HCT116 (cell line): ENCODE data around the gene LMOD3. TPM values are rescaled to one million over a fixed set of nuclear protein-coding genes. Genes with fewer than 3 reads are reported as not detected.

Experiments used
- ATAC-seq: fragments of 200-7000 bp; cut with Tn5 transposase; 2 replicates; pipeline ENCODE4 v1.9.1; 2020; ENCODE audit warnings: mild to moderate bottlenecking, moderate library complexity
- BruUV-seq: library from RNA; stranded (reverse); fragments of 400-500 nt; replicated peaks from 2 replicates; lab custom pipeline; 2021; lab: Mats Ljungman, UMichigan
- CTCF ChIA-PET: fragments of 300-600 bp; sonication (Branson Sonifier 250); formaldehyde crosslinking; loops from one replicate; lab custom pipeline; 2021; ENCODE audit warnings: antibody characterized with exemption; lab: Charles Lee
- POLR2A ChIA-PET: fragments of 300-600, 350-600 bp; sonication (Branson Sonifier 250); formaldehyde crosslinking; loops from one replicate; lab custom pipeline; 2021; ENCODE audit warnings: antibody characterized with exemption; lab: Charles Lee
- RAD21 ChIA-PET, 2 experiments: fragments of 300-600 bp; sonication (Branson Sonifier 250); formaldehyde crosslinking; loops; one replicate each; lab custom pipeline; 2023; ENCODE audit warnings: low total read pairs in 2 of 2; ENCODE audit not compliant: uncharacterized antibody in 2 of 2, unreplicated experiment in 2 of 2, low non-redundant PET in 1 of 2; lab: Charles Lee
- DNase-seq: peaks from one replicate; pipeline ENCODE4 v3.0.0-alpha.2; 2010; ENCODE audit warnings: low read depth, low spot score
- H2AFZ ChIP-seq: fragments of 200-600 bp; shearing (Covaris generic), sonication (generic); 2 replicates; pipeline ENCODE4 v1.6.1; 2017; ENCODE audit warnings: low read depth, mixed run types, mixed read lengths, antibody characterized with exemption, low read length; ENCODE audit not compliant: poor library complexity, severe bottlenecking
- H3K27ac ChIP-seq: 2 replicates; pipeline ENCODE4 v1.5.1; 2012; ENCODE audit warnings: low read depth, low read length
- H3K27me3 ChIP-seq: fragments of 200-600 bp; sonication (generic); 2 replicates; pipeline ENCODE4 v1.6.1; 2016; ENCODE audit warnings: mixed run types, low read length, mixed read lengths; ENCODE audit not compliant: insufficient read depth
- H3K36me3 ChIP-seq, 2 experiments: fragments of 200-500 bp in 1 of 2; fragments of 200-600 bp in 1 of 2; sonication (Bioruptor generic) in 1 of 2; sonication (generic) in 1 of 2; 2 replicates each; pipeline versions ENCODE4 v1.5.1 to v1.6.1; 2014 to 2016; ENCODE audit warnings: low read length in 2 of 2, inconsistent platforms in 1 of 2, mixed read lengths in 1 of 2, mixed run types in 1 of 2; ENCODE audit not compliant: insufficient read depth in 2 of 2, control insufficient read depth in 1 of 2
- H3K4me1 ChIP-seq, 2 experiments: fragments of 200-600 bp in 1 of 2; sonication (generic) in 1 of 2; 2 replicates each; pipeline versions ENCODE4 v1.5.1 to v1.6.1; 2012 to 2017; ENCODE audit warnings: low read length in 2 of 2, inconsistent platforms in 1 of 2, mild to moderate bottlenecking in 1 of 2, mixed read lengths in 1 of 2, mixed run types in 1 of 2, moderate library complexity in 1 of 2; ENCODE audit not compliant: insufficient read depth in 2 of 2, control insufficient read depth in 1 of 2
- H3K4me2 ChIP-seq: fragments of 200-600 bp; sonication (generic); 2 replicates; pipeline ENCODE4 v1.6.1; 2017; ENCODE audit warnings: mixed run types, low read length, mixed read lengths
- H3K4me3 ChIP-seq, 2 experiments: fragments of 200-600 bp in 1 of 2; sonication (generic) in 1 of 2; replicated peaks in 1 of 2; 2 replicates each; pipeline ENCODE4 v1.5.1; 2011 to 2016; ENCODE audit warnings: low read length in 2 of 2, control low read depth in 1 of 2, low read depth in 1 of 2, mild to moderate bottlenecking in 1 of 2, mixed read lengths in 1 of 2, mixed run types in 1 of 2
- H3K79me2 ChIP-seq: fragments of 200-600 bp; sonication (generic); 2 replicates; pipeline ENCODE4 v1.6.1; 2017; ENCODE audit warnings: mild to moderate bottlenecking, mixed run types, low read length, moderate library complexity, mixed read lengths; ENCODE audit not compliant: insufficient read depth
- H3K9ac ChIP-seq: fragments of 200-600 bp; sonication (generic); 2 replicates; pipeline ENCODE4 v1.6.1; 2016; ENCODE audit warnings: low read length, mixed read lengths
- H3K9me2 ChIP-seq: fragments of 200-600 bp; sonication (generic), shearing (Covaris generic); 2 replicates; pipeline ENCODE4 v1.6.1; 2017; ENCODE audit warnings: mixed run types, mild to moderate bottlenecking, moderate library complexity; ENCODE audit not compliant: insufficient read depth
- H3K9me3 ChIP-seq, 2 experiments: fragments of 200-500 bp in 1 of 2; fragments of 200-600 bp in 1 of 2; sonication (Bioruptor generic) in 1 of 2; sonication (generic) in 1 of 2; 2 replicates each; pipeline ENCODE4 v1.6.1; 2014 to 2017; ENCODE audit warnings: low read length in 2 of 2, mixed read lengths in 2 of 2, inconsistent platforms in 1 of 2, low read depth in 1 of 2, mild to moderate bottlenecking in 1 of 2, mixed run types in 1 of 2, moderate library complexity in 1 of 2; ENCODE audit not compliant: control insufficient read depth in 1 of 2, insufficient read depth in 1 of 2
- H4K20me1 ChIP-seq: fragments of 200-600 bp; sonication (generic), shearing (Covaris generic); 2 replicates; pipeline ENCODE4 v1.6.1; 2017; ENCODE audit warnings: mixed run types, mild to moderate bottlenecking, moderate library complexity; ENCODE audit not compliant: insufficient read depth
- ATF3 ChIP-seq: IDR thresholded peaks from 2 replicates; pipeline ENCODE4 v1.6.1; 2012
- CBX3 ChIP-seq: IDR thresholded peaks from 2 replicates; pipeline ENCODE4 v1.6.1; 2012; ENCODE audit warnings: low read depth
- EGR1 ChIP-seq: IDR thresholded peaks from 2 replicates; pipeline ENCODE4 v1.6.1; 2012; ENCODE audit warnings: low read depth
- EZH2 ChIP-seq: fragments of 200-600 bp; sonication (generic); IDR thresholded peaks from 2 replicates; pipeline ENCODE4 v1.6.1; 2017; ENCODE audit warnings: antibody characterized with exemption, mixed run types
- EZH2phosphoT487 ChIP-seq: fragments of 200-600 bp; IDR thresholded peaks from 2 replicates; pipeline ENCODE4 v1.6.1; 2018; ENCODE audit warnings: antibody characterized with exemption, borderline replicate concordance
- MAX ChIP-seq: IDR thresholded peaks from 2 replicates; pipeline ENCODE4 v1.6.1; 2012
- POLR2A ChIP-seq: IDR thresholded peaks from 2 replicates; pipeline ENCODE4 v1.7.0; 2011; ENCODE audit warnings: borderline replicate concordance; ENCODE audit not compliant: insufficient read depth, insufficient read length; ENCODE audit errors: extremely low read depth
- POLR2AphosphoS5 ChIP-seq: IDR thresholded peaks from 2 replicates; pipeline ENCODE4 v1.6.1; 2011; ENCODE audit warnings: mild to moderate bottlenecking, low read depth, low read length, moderate library complexity
- SIN3A ChIP-seq: IDR thresholded peaks from 2 replicates; pipeline ENCODE4 v1.6.1; 2012; ENCODE audit warnings: low read depth
- SP1 ChIP-seq: IDR thresholded peaks from 2 replicates; pipeline ENCODE4 v1.6.1; 2012; ENCODE audit warnings: low read depth
- SRF ChIP-seq: IDR thresholded peaks from 2 replicates; pipeline ENCODE4 v1.6.1; 2012; ENCODE audit warnings: low read depth
- TCF7L2 ChIP-seq: IDR thresholded peaks from 2 replicates; pipeline ENCODE4 v1.7.0; 2011; ENCODE audit warnings: borderline replicate concordance, inconsistent platforms; ENCODE audit not compliant: insufficient read depth, insufficient read length; ENCODE audit errors: extremely low read depth
- ZBTB33 ChIP-seq: IDR thresholded peaks from 2 replicates; pipeline ENCODE4 v1.6.1; 2011; ENCODE audit warnings: mild to moderate bottlenecking, low read length, moderate library complexity; ENCODE audit not compliant: insufficient replicate concordance; ENCODE audit errors: extremely low read depth
- ZFX ChIP-seq: fragments of 450-650 bp; IDR thresholded peaks from 2 replicates; pipeline ENCODE4 v1.6.1; 2017
- ZNF274 ChIP-seq: fragments of 200-500 bp; sonication (Bioruptor generic); IDR thresholded peaks from 2 replicates; pipeline ENCODE4 v1.6.1; 2014; ENCODE audit warnings: mild to moderate bottlenecking, low read depth, low read length, inconsistent platforms
- intact Hi-C: fragments of 100-400 bp; cut with micrococcal nuclease; formaldehyde crosslinking; loops from 2 replicates; pipeline ENCODE4 v1.10.0; 2022
- total RNA-seq: library from RNA; stranded (reverse); gene quantifications from one replicate; pipeline ENCODE4 v1.2.1, GENCODE V29; 2021; ENCODE audit not compliant: unreplicated experiment

Gene LMOD3
- total RNA-seq, 1 experiment from 2014 or later = not detected

- Histone ChIP-seq H3K4me2 (no peak overlapping the region), H3K36me3 (no peaks in the 10 kb centered on the region; a peak in 2 of 4 replicates), H4K20me1 (no peaks in the 10 kb centered on the region), H3K4me1 (no peaks in the 10 kb centered on the region), H3K27me3 (no peaks in the 10 kb centered on the region), H3K9me2 (no peaks in the 10 kb centered on the region), H3K79me2 (no peaks in the 10 kb centered on the region), H2AFZ (no peak overlapping the region), H3K9ac (no peak overlapping the region), H3K27ac (no peak overlapping the region), H3K4me3 (no peak overlapping the region), H3K9me3 (no peaks in the 10 kb centered on the region)
- no peak for TF ChIP-seq ZFX
- TF ChIP-seq POLR2A = no peak
- no peak for TF ChIP-seq CBX3
- TF ChIP-seq ATF3 = no peak
- TF ChIP-seq EZH2 = no peak
- TF ChIP-seq EZH2phosphoT487 = no peak
- no peak for TF ChIP-seq MAX
- TF ChIP-seq SP1 = no peak
- no peak for TF ChIP-seq ZBTB33
- no peak for TF ChIP-seq SIN3A
- no peak for TF ChIP-seq TCF7L2
- TF ChIP-seq POLR2AphosphoS5 = no peak
- no peak for TF ChIP-seq EGR1
- TF ChIP-seq SRF = no peak
- TF ChIP-seq ZNF274 = no peak
- ATAC-seq (no peak), DNase-seq (no peak)
- ChIA-PET CTCF (no interaction called here), RAD21 (no interaction called here), POLR2A (no interaction called here)
- intact Hi-C loops = no loop called here
- TSS peak; percentile 34 for BruUV-seq
These were observed 17.8 kb downstream of the LMOD3 start for GRCh38 chr3:69104586-69104985.
